Right lobe of liver (tissue), 4 donors: ENCODE measurements around the gene MIA3.
A peak's percentile ranks its signal among the peaks of the same experiment; 100 is the strongest.

Experiments
- CTCF ChIP-seq, 4 donors: fragments of 200-600 bp in 3 of 4; fragments of 450-650 bp in 1 of 4; IDR thresholded peaks; one replicate each; pipeline versions ENCODE4 v1.5.1 to v1.8.0; 2016 to 2022; ENCODE audit warnings: antibody characterized with exemption in 4 of 4, mild to moderate bottlenecking in 2 of 4
- POLR2A ChIP-seq: fragments of 450-650 bp; IDR thresholded peaks from one replicate; pipeline ENCODE4 v1.6.1; 2017; ENCODE audit warnings: antibody characterized with exemption, mild to moderate bottlenecking
- donor health status: DM: no; HTN: no; CAD: no.
- donor health status: DM: no; HTN: no; CAD: no.
- donor health status: DM: no; HTN: yes; CAD: no.

DNA sequence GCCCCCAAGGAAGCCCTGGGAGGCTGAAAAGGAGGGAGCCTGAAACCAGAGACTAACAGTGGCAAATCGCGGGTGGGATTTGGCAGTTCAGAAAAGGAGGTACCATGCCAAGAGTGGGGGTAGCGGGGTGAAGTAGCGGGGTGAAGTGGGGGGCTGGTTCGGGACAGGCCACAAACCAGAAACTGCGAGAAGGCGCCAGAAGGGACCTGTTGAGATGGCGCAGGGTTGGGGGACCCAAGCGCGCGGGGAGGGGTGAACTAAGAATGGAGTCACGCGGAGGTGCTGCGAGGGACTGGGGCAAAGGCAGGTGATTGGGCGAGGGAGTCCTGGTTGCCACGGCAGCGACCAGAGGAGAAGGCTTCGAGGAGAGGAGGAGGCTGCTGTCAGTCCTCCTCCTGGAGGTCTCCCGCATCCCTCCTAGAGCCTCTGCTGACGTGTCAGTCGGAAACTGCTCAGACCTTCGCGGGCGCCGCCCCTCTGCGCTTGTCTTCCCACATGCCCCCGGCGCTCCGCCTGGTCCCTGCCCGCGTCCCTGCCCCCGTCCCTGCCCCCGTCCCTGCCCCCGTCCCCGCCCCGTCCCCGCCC is 438 bp upstream of the MIA3 start:
- TF ChIP-seq CTCF (IDR thresholded peaks at IDR 0.05) (no peak), POLR2A (peak; percentile 44)
